HepG2 (cell line): ENCODE measurements around the gene IL17C. TPM values are rescaled to one million over a fixed set of nuclear protein-coding genes. Genes with fewer than 3 reads are reported as not detected.

Experiments
- ATAC-seq: fragments of 200-7000 bp; cut with Tn5 transposase; 3 replicates; pipeline ENCODE4 v1.9.1; 2020; ENCODE audit warnings: mild to moderate bottlenecking, moderate library complexity
- BruUV-seq: library from RNA; stranded (reverse); fragments of 400-500 nt; replicated peaks from 2 replicates; lab custom pipeline; 2021; lab: Mats Ljungman, UMichigan
- CTCF ChIA-PET: fragments of 300-600 bp; formaldehyde crosslinking; extraction: SDS; loops from one replicate; lab custom pipeline; 2021; ENCODE audit warnings: low total read pairs, inconsistent platforms, low intra/inter-chr PET ratio; lab: Yijun Ruan, JAX
- POLR2A ChIA-PET: fragments of 350-600 bp; sonication (Branson Sonifier 250); formaldehyde crosslinking; loops from one replicate; lab custom pipeline; 2020; ENCODE audit warnings: antibody characterized with exemption, inconsistent platforms; lab: Yijun Ruan, JAX
- DNase-seq: peaks from one replicate; pipeline ENCODE4 v3.0.0-alpha.2; 2015; ENCODE audit warnings: low spot score
- FAIRE-seq: peaks from 3 replicates; lab custom pipeline; 2011; peaks lifted over from hg19 to GRCh38; lab: Jason Lieb, UNC
- H2AFZ ChIP-seq: one replicate; pipeline ENCODE4 v1.6.1; 2011; ENCODE audit warnings: low read length, inconsistent platforms
- H3K27ac ChIP-seq: fragments of 300-600 bp; 3 replicates; pipeline ENCODE4 v1.8.0; 2011; ENCODE audit warnings: mixed run types, mild to moderate bottlenecking, mixed read lengths, low read length, inconsistent platforms; ENCODE audit not compliant: insufficient read depth; ENCODE audit errors: extremely low read length
- H3K27me3 ChIP-seq, 2 experiments: fragments of 200-600 bp in 1 of 2; 2 replicates in 1 of 2; 3 replicates in 1 of 2; pipeline versions ENCODE4 v1.6.0 to v1.8.0; 2011; ENCODE audit warnings: low read length in 2 of 2, mild to moderate bottlenecking in 2 of 2, moderate library complexity in 2 of 2, inconsistent platforms in 1 of 2; ENCODE audit not compliant: insufficient read depth in 2 of 2, control insufficient read depth in 1 of 2
- H3K36me3 ChIP-seq, 2 experiments: fragments of 200-600 bp in 1 of 2; replicated peaks in 1 of 2; 2 replicates in 1 of 2; 3 replicates in 1 of 2; pipeline versions ENCODE4 v1.5.1 to v1.8.0; 2011; ENCODE audit warnings: low read length in 2 of 2, inconsistent platforms in 1 of 2; ENCODE audit not compliant: insufficient read depth in 2 of 2, control insufficient read depth in 1 of 2
- H3K4me1 ChIP-seq: 2 replicates; pipeline ENCODE4 v1.5.1; 2012; ENCODE audit warnings: low read length, inconsistent platforms; ENCODE audit not compliant: insufficient read depth
- H3K4me2 ChIP-seq: 2 replicates; pipeline ENCODE4 v1.6.0; 2011; ENCODE audit warnings: low read depth, low read length, inconsistent platforms
- H3K4me3 ChIP-seq, 3 experiments: fragments of 200-600 bp in 1 of 3; sonication (generic), shearing (Covaris generic) in 1 of 3; replicated peaks in 1 of 3; 2 replicates each; pipeline ENCODE4 v1.5.1; 2011 to 2016; ENCODE audit warnings: low read length in 3 of 3, inconsistent platforms in 2 of 3, low read depth in 2 of 3, mild to moderate bottlenecking in 2 of 3, control low read depth in 1 of 3, mixed read lengths in 1 of 3; ENCODE audit not compliant: insufficient read depth in 1 of 3
- H3K79me2 ChIP-seq: one replicate; pipeline ENCODE4 v1.6.1; 2011; ENCODE audit warnings: low read length, inconsistent platforms; ENCODE audit not compliant: insufficient read depth
- H3K9ac ChIP-seq: 2 replicates; pipeline ENCODE4 v1.6.0; 2011; ENCODE audit warnings: mild to moderate bottlenecking, low read depth, low read length, inconsistent platforms; ENCODE audit not compliant: insufficient read depth
- H3K9me3 ChIP-seq: 2 replicates; pipeline ENCODE4 v1.5.1; 2012; ENCODE audit warnings: mild to moderate bottlenecking, low read length
- H4K20me1 ChIP-seq: 2 replicates; pipeline ENCODE4 v1.6.0; 2011; ENCODE audit warnings: inconsistent platforms, mild to moderate bottlenecking, low read length, moderate library complexity; ENCODE audit not compliant: insufficient read depth
- AGO1 ChIP-seq: fragments of 200-400 bp; formaldehyde crosslinking; IDR thresholded peaks from 2 replicates; pipeline ENCODE4 v1.6.1; 2017; ENCODE audit warnings: mild to moderate bottlenecking, low read depth, low read length, moderate library complexity; ENCODE audit not compliant: poor library complexity, severe bottlenecking
- ARID2 ChIP-seq: sonication (generic); formaldehyde crosslinking; IDR thresholded peaks from 2 replicates; pipeline ENCODE4 v1.8.1; 2022; ENCODE audit warnings: mild to moderate bottlenecking, missing genetic modification reagents, borderline replicate concordance
- ATF1 ChIP-seq: IDR thresholded peaks from 2 replicates; pipeline ENCODE4 v1.6.1; 2016; ENCODE audit warnings: mild to moderate bottlenecking, control low read depth
- EED ChIP-seq: sonication (generic); formaldehyde crosslinking; IDR thresholded peaks from 2 replicates; pipeline ENCODE4 v1.5.0; 2020; ENCODE audit warnings: mild to moderate bottlenecking, missing genetic modification reagents
- MAF1 ChIP-seq: sonication (generic); formaldehyde crosslinking; IDR thresholded peaks from 2 replicates; pipeline ENCODE4 v1.5.0; 2020; ENCODE audit warnings: missing genetic modification reagents, borderline replicate concordance
- MAZ ChIP-seq, 2 experiments: sonication (generic) in 1 of 2; formaldehyde crosslinking in 1 of 2; IDR thresholded peaks; 2 replicates each; pipeline versions ENCODE4 v1.5.0 to v1.6.1; 2012 to 2020; ENCODE audit warnings: low read depth in 2 of 2, mild to moderate bottlenecking in 2 of 2, borderline replicate concordance in 1 of 2, improper control_type of control experiment in 1 of 2, low read length in 1 of 2, missing genetic modification reagents in 1 of 2, moderate library complexity in 1 of 2
- NFYC ChIP-seq: IDR thresholded peaks from 2 replicates; pipeline ENCODE4 v1.6.1; 2016; ENCODE audit warnings: missing genetic modification reagents, missing compliant biosample characterization
- PRMT3 ChIP-seq: sonication (generic); formaldehyde crosslinking; IDR thresholded peaks from 2 replicates; pipeline ENCODE4 v1.8.1; 2022; ENCODE audit warnings: low read depth, mild to moderate bottlenecking, moderate library complexity, missing genetic modification reagents, borderline replicate concordance
- TOPORS ChIP-seq: sonication (generic); formaldehyde crosslinking; IDR thresholded peaks from 2 replicates; pipeline ENCODE4 v1.8.0; 2023; ENCODE audit warnings: mild to moderate bottlenecking, missing genetic modification reagents
- YEATS4 ChIP-seq: sonication (generic); formaldehyde crosslinking; IDR thresholded peaks from 2 replicates; pipeline ENCODE4 v1.4.0; 2020; ENCODE audit warnings: missing genetic modification reagents, borderline replicate concordance
- ZC3H13 ChIP-seq: sonication (generic); formaldehyde crosslinking; IDR thresholded peaks from 2 replicates; pipeline ENCODE4 v1.8.1; 2023; ENCODE audit warnings: mild to moderate bottlenecking, missing genetic modification reagents, moderate library complexity
- ZMYM2 ChIP-seq: sonication (generic); formaldehyde crosslinking; IDR thresholded peaks from 2 replicates; pipeline ENCODE4 v1.8.0; 2022; ENCODE audit warnings: mild to moderate bottlenecking, missing genetic modification reagents
- ZNF263 ChIP-seq: sonication (generic); formaldehyde crosslinking; IDR thresholded peaks from 2 replicates; pipeline ENCODE4 v1.4.0; 2020; ENCODE audit warnings: missing genetic modification reagents
- ZNF747 ChIP-seq: sonication (generic); formaldehyde crosslinking; IDR thresholded peaks from 2 replicates; pipeline ENCODE4 v1.8.1; 2023; ENCODE audit warnings: missing genetic modification reagents, mild to moderate bottlenecking, borderline replicate concordance
- ZNF878 ChIP-seq: sonication (generic); formaldehyde crosslinking; IDR thresholded peaks from 2 replicates; pipeline ENCODE4 v1.8.1; 2023; ENCODE audit warnings: mild to moderate bottlenecking, missing genetic modification reagents, moderate library complexity
- WGBS: methylation state at CpG from one replicate; pipeline ENCODE4 v1.1.6; 2017; ENCODE audit warnings: low lambda C conversion rate; 5-methylcytosine and 5-hydroxymethylcytosine counted together
- in situ Hi-C: cut with HindIII; loops from 2 replicates; pipeline ENCODE4 v1.10.0; 2017; ENCODE audit warnings: low pct_unique_long_range_greater_than_20kb; ENCODE audit not compliant: extremely low pct_ligation_motif_present
- intact Hi-C: fragments of 100-400 bp; cut with micrococcal nuclease; formaldehyde crosslinking; loops from one replicate; pipeline ENCODE4 v1.10.0; 2022; ENCODE audit not compliant: unreplicated experiment
- polyA plus RNA-seq, 8 experiments: library from polyadenylated mRNA; depleted of rRNA in 3 of 8; stranded (reverse) in 7 of 8; unstranded in 1 of 8; fragments of >200 nt; fragmentation: Illumina TruSeq in 4 of 8; extraction: Trizol in 4 of 8; gene quantifications; 2 replicates each; pipeline versions ENCODE4 v1.2.1 to v1.2.3, GENCODE V29; 2011 to 2016; ENCODE audit warnings: low read depth in 4 of 8, missing spikeins in 1 of 8, mixed read lengths in 1 of 8; ENCODE audit not compliant: insufficient read depth in 1 of 8
- total RNA-seq, 5 experiments: library from RNA; depleted of rRNA; stranded (reverse); fragments of >200 nt; fragmentation: Illumina TruSeq; extraction: Trizol; gene quantifications; 2 replicates each; pipeline ENCODE4 v1.2.3, GENCODE V29; 2016; ENCODE audit warnings: low read depth in 1 of 5
- TF ChIP-seq, protein P1 (sequence below): sonication (generic); formaldehyde crosslinking; IDR thresholded peaks from 2 replicates; pipeline ENCODE4 v1.5.0; 2020; ENCODE audit warnings: mild to moderate bottlenecking, missing genetic modification reagents, borderline replicate concordance

IL17C gene
- total and polyA plus RNA-seq, 2 of the 13 experiments (the other 11 are each of a cell fraction or from before 2014, with no cell fraction given): not detected

DNA sequence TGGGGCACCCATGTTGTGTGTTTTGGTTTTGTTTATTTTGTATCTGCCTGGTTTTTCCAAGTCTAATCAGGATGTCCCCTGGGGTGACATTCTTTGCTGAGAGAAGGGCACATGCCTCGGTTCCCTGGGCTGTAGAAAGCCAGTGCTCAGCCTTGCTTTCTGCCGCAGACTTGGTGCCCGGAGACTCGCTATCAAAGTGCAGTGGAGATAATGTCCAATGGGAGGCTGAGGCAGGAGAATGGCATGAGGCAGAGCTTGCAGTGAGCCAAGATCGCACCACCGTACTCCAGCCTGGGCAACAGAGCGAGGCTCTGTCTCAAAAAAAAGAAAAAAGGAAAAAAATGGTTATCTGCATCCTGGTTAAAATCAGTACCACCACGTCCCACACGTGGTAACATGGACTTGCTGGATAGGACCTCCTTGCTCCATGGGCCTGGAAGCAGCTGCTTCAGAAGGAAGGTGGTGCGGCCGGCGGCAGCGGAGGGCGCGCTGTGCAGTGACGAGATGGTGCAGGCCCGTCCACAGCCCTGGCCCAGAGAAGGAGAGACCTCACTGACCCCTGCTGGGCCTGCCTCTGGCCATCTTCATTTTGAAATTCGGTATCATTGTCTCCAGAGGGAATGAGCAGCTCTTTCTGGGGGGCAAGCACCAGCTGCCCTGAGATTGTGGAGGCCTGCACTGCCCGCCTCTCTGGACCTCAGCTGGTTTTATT lies 19.3 kb upstream of the IL17C start:
- Histone ChIP-seq H3K4me2 (peak overlapping the region; percentile 57), H3K9ac (0 out of 2 replicates have a peak overlapping the region, but pooled peaks have one; percentile 6), H3K4me3 (no peak overlapping the region; a peak in 1 of 6 replicates), H3K79me2 (peaks cover 15% of the 10 kb centered on the region), H3K27me3 (no peaks in the 10 kb centered on the region), H3K4me1 (peaks cover 36% of the 10 kb centered on the region), H3K36me3 (peaks cover 27 to 50% of the 10 kb centered on the region in 2 experiments), H3K9me3 (no peaks in the 10 kb centered on the region), H4K20me1 (peaks cover 8% of the 10 kb centered on the region; the same call in 1 of the 2 replicates), H3K27ac (peak overlapping the region; percentile 65), H2AFZ (no peak overlapping the region)
- 91% methylated on average over 18 of the region's 19 CpGs for WGBS
- no peak for ATAC-seq
- ChIA-PET CTCF (no interaction called here), POLR2A (interaction anchor here (1.4 to 2.7 kb wide), 4 partner anchors 22 to 49 kb away, joined by 4 to 17 read pairs (median 12); partner anchors contain the start of genes CYBA, MVD and ZC3H18)
- no peak for DNase-seq
- intact Hi-C loops (loop anchor here (1.0 kb wide), 1 partner anchor 29 kb away; no protein-coding TSS in a partner anchor), in situ Hi-C loops (no loop called here)
- no TSS peak for BruUV-seq
- no peak for FAIRE-seq
- TF ChIP-seq MAF1 (CRISPR knock-in tag): no peak
- TF ChIP-seq ATF1 (CRISPR knock-in tag): no peak
- no peak for TF ChIP-seq TOPORS (CRISPR knock-in tag)
- no peak for TF ChIP-seq ZNF878 (CRISPR knock-in tag)
- TF ChIP-seq ZNF747: no peak
- no peak for TF ChIP-seq NFYC (CRISPR knock-in tag)
- no peak for TF ChIP-seq AGO1
- TF ChIP-seq ZMYM2 (CRISPR knock-in tag): no peak
- TF ChIP-seq ZNF263 (CRISPR knock-in tag): no peak
- TF ChIP-seq, protein P1, sequence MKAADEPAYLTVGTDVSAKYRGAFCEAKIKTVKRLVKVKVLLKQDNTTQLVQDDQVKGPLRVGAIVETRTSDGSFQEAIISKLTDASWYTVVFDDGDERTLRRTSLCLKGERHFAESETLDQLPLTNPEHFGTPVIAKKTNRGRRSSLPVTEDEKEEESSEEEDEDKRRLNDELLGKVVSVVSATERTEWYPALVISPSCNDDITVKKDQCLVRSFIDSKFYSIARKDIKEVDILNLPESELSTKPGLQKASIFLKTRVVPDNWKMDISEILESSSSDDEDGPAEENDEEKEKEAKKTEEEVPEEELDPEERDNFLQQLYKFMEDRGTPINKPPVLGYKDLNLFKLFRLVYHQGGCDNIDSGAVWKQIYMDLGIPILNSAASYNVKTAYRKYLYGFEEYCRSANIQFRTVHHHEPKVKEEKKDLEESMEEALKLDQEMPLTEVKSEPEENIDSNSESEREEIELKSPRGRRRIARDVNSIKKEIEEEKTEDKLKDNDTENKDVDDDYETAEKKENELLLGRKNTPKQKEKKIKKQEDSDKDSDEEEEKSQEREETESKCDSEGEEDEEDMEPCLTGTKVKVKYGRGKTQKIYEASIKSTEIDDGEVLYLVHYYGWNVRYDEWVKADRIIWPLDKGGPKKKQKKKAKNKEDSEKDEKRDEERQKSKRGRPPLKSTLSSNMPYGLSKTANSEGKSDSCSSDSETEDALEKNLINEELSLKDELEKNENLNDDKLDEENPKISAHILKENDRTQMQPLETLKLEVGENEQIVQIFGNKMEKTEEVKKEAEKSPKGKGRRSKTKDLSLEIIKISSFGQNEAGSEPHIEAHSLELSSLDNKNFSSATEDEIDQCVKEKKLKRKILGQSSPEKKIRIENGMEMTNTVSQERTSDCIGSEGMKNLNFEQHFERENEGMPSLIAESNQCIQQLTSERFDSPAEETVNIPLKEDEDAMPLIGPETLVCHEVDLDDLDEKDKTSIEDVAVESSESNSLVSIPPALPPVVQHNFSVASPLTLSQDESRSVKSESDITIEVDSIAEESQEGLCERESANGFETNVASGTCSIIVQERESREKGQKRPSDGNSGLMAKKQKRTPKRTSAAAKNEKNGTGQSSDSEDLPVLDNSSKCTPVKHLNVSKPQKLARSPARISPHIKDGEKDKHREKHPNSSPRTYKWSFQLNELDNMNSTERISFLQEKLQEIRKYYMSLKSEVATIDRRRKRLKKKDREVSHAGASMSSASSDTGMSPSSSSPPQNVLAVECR (CRISPR knock-in tag): 0 out of 2 replicates have a peak, but pooled peaks have one; percentile 6
- no peak for TF ChIP-seq YEATS4 (CRISPR knock-in tag)
- TF ChIP-seq EED (CRISPR knock-in tag): no peak
- no peak for TF ChIP-seq MAZ (IDR thresholded peaks at IDR 0.05; ENCODE audit: borderline replicate concordance, low read depth, low read length)
- no peak for TF ChIP-seq MAZ (CRISPR knock-in tag; IDR thresholded peaks at IDR 0.05; ENCODE audit: low read depth)
- TF ChIP-seq ARID2 (CRISPR knock-in tag): no peak
- TF ChIP-seq ZC3H13: 0 out of 2 replicates have a peak, but pooled peaks have one; percentile 38
- TF ChIP-seq PRMT3 (CRISPR knock-in tag): no peak
